Esophagus squamous epithelium (tissue), 5 donors: ENCODE results near the gene SLC44A1. TPM values are rescaled to one million over a fixed set of nuclear protein-coding genes. Genes with fewer than 3 reads are reported as not detected.

Source experiments
- DNase-seq: peaks from one replicate; lab custom pipeline; 2025; lab: John Stamatoyannopoulos, UW
- H3K27ac ChIP-seq, 4 donors: fragments of 200-600 bp; sonication (generic); one replicate each; pipeline ENCODE4 v1.5.1; 2016 to 2019; ENCODE audit warnings: mild to moderate bottlenecking in 1 of 4
- H3K27me3 ChIP-seq, 4 donors: fragments of 200-600 bp; sonication (generic); 1 replicate in 3 of 4; 2 replicates in 1 of 4; pipeline versions ENCODE4 v1.5.1 to v1.6.0; 2017 to 2021; ENCODE audit warnings: antibody characterized with exemption in 1 of 4
- H3K36me3 ChIP-seq, 3 donors: fragments of 200-600 bp; sonication (generic); one replicate each; pipeline ENCODE4 v1.5.1; 2016 to 2019
- H3K4me1 ChIP-seq, 3 donors: fragments of 200-600 bp; sonication (generic); one replicate each; pipeline ENCODE4 v1.5.1; 2017 to 2019
- H3K4me3 ChIP-seq, 4 donors: fragments of 200-600 bp; sonication (generic); 1 replicate in 3 of 4; 2 replicates in 1 of 4; pipeline ENCODE4 v1.5.1; 2016 to 2019; ENCODE audit warnings: mild to moderate bottlenecking in 2 of 4, moderate library complexity in 1 of 4
- H3K9me3 ChIP-seq, 3 donors: fragments of 200-600 bp; sonication (generic); one replicate each; pipeline ENCODE4 v1.5.1; 2016 to 2019
- POLR2A ChIP-seq, 4 donors: fragments of 450-650 bp; IDR thresholded peaks; one replicate each; pipeline ENCODE4 v1.6.1; 2017; ENCODE audit warnings: antibody characterized with exemption in 4 of 4, mild to moderate bottlenecking in 4 of 4, moderate library complexity in 3 of 4
- WGBS, 2 donors: methylation state at CpG; one replicate each; pipeline ENCODE4 v1.1.5; 2018; 5-methylcytosine and 5-hydroxymethylcytosine counted together
- intact Hi-C: fragments of 100-400 bp; cut with DNase I; formaldehyde crosslinking; loops from one replicate; pipeline ENCODE4 v1.15.0; 2022
- total RNA-seq, 4 donors: library from RNA; depleted of rRNA; stranded (reverse); fragments of >200 nt; gene quantifications; one replicate each; pipeline ENCODE4 v1.1.0, GENCODE V29; 2016
- TF ChIP-seq, protein P1 (sequence below), 6 experiments: fragments of 450-650 bp in 4 of 6; fragments of 200-600 bp in 2 of 6; sonication (generic) in 2 of 6; IDR thresholded peaks; one replicate each; pipeline ENCODE4 v1.5.1; 2016 to 2019; ENCODE audit warnings: antibody characterized with exemption in 6 of 6, mild to moderate bottlenecking in 4 of 6, moderate library complexity in 4 of 6
- donor health status: DM: yes; HTN: yes; CAD: no.

Gene SLC44A1
- total RNA-seq, 4 donors from 2014 or later = 19.9 to 52.9 (median 37.8) TPM

DNA sequence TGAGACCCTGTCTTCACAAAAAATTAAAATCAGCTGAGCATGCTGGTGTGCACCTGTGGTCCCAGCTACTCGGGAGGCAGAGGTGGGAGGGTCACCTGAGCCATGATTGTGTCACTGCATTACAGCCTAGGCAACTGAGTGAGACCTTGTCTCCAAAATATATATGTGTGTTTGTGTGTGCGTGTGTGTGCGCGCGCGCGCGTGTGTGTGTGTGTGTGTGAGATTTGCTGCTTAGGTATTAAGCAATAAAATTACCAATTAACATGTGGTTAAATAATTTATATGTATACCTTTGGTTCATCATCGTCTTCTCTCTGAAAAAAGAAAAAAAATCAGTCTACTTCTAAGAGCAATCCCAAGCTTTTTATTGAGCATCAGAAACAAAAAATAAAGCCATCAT, 117.4 kb downstream of the SLC44A1 start:
- Histone ChIP-seq H3K9me3 (no peaks in the 10 kb centered on the region), H3K4me1 (no peaks in the 10 kb centered on the region), H3K4me3 (no peak overlapping the region), H3K27ac (no peak overlapping the region), H3K36me3 (peaks cover 0 to 81% (median 0%) of the 10 kb centered on the region in 3 donors), H3K27me3 (no peaks in the 10 kb centered on the region)
- WGBS, 2 donors = 93 to 95% methylated on average over 9 of the region's 9 CpGs
- TF ChIP-seq POLR2A (IDR thresholded peaks at IDR 0.05) = no peak
- TF ChIP-seq, protein P1, sequence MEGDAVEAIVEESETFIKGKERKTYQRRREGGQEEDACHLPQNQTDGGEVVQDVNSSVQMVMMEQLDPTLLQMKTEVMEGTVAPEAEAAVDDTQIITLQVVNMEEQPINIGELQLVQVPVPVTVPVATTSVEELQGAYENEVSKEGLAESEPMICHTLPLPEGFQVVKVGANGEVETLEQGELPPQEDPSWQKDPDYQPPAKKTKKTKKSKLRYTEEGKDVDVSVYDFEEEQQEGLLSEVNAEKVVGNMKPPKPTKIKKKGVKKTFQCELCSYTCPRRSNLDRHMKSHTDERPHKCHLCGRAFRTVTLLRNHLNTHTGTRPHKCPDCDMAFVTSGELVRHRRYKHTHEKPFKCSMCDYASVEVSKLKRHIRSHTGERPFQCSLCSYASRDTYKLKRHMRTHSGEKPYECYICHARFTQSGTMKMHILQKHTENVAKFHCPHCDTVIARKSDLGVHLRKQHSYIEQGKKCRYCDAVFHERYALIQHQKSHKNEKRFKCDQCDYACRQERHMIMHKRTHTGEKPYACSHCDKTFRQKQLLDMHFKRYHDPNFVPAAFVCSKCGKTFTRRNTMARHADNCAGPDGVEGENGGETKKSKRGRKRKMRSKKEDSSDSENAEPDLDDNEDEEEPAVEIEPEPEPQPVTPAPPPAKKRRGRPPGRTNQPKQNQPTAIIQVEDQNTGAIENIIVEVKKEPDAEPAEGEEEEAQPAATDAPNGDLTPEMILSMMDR (IDR thresholded peaks at IDR 0.05) = no peak
- no peak for DNase-seq
- intact Hi-C loops = no loop called here

DNA sequence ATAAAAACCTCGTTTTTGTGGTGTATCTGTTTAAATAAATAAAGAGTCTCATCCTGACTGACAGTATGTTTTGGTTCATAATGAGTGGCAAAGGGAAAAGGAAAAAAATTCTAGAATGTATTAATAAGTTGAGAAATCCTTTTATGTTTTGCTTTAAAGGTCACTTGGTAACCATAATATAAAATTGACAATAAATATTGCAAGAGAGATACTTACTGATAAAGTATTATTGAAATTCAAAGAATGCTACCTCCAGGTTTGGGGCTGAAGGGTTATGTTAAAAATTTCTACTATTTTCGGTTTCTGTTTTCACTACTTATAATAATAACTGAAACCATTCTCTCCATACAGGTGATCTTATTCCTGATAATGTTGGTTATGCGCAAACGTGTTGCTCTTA, 118.0 kb downstream of the SLC44A1 start:
- WGBS, 2 donors = 78 to 81% methylated on average over 4 of the region's 4 CpGs
- Histone ChIP-seq H3K9me3 (no peaks in the 10 kb centered on the region), H3K27ac (no peak overlapping the region), H3K36me3 (peaks cover 0 to 86% (median 0%) of the 10 kb centered on the region in 3 donors), H3K4me3 (no peak overlapping the region), H3K4me1 (no peaks in the 10 kb centered on the region), H3K27me3 (no peaks in the 10 kb centered on the region)
- intact Hi-C loops = no loop called here
- TF ChIP-seq POLR2A (IDR thresholded peaks at IDR 0.05) = no peak
- TF ChIP-seq, protein P1 (IDR thresholded peaks at IDR 0.05) = no peak
- DNase-seq = no peak

DNA sequence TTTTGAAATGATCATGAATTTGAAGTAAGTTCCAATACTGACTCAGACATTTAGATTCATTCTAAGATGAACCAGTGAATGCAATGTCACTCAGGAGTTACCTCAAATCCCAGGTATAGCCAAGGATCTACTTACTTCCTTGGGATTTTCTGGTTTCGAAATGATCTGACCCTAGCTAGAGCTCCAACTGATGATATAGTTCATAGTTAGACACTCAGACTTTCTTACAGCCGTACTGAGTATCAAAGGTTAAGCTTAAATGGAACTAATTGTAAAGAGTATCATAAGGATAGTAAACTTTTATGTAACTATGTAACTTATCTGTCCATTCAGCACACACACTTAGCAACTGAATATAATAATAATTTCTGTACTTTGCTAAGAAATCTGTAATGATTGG, 119.4 kb downstream of the SLC44A1 start:
- Histone ChIP-seq H3K27me3 (no peaks in the 10 kb centered on the region), H3K27ac (no peak overlapping the region), H3K36me3 (peaks cover 0 to 88% (median 0%) of the 10 kb centered on the region in 3 donors), H3K9me3 (no peaks in the 10 kb centered on the region), H3K4me1 (no peaks in the 10 kb centered on the region), H3K4me3 (no peak overlapping the region)
- DNase-seq = no peak
- intact Hi-C loops = no loop called here
- TF ChIP-seq, protein P1 (IDR thresholded peaks at IDR 0.05) = no peak
- TF ChIP-seq POLR2A (IDR thresholded peaks at IDR 0.05) = no peak
- WGBS, 2 donors = 87 to 96% methylated on average over 2 of the region's 2 CpGs

DNA sequence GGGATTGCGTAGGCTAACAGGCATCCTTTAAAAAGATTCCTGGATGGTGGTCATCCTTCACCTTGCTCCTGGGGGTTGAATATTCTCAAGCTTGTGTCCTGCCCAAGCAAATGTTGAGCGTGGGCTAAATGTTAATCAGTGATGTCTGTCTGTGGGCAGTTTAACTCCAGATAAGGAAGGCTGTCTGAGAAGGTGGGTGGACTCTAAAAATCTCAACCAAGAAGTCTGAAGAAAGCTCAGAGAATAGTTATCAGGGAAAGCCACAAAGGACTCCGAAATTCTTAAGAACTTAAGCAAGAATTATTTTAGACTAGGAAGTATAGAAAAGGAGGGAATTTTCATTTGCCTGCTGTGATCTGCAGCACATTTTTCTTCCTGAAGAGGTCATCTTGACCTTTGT, 125.5 kb downstream of the SLC44A1 start:
- Histone ChIP-seq H3K27me3 (no peaks in the 10 kb centered on the region), H3K4me1 (no peaks in the 10 kb centered on the region), H3K27ac (no peak overlapping the region), H3K4me3 (no peak overlapping the region), H3K36me3 (peaks cover 0 to 65% (median 0%) of the 10 kb centered on the region in 3 donors), H3K9me3 (no peaks in the 10 kb centered on the region)
- DNase-seq = no peak
- intact Hi-C loops = no loop called here
- TF ChIP-seq, protein P1 (IDR thresholded peaks at IDR 0.05) = no peak
- no peak for TF ChIP-seq POLR2A (IDR thresholded peaks at IDR 0.05)
- WGBS, 2 donors = 93% methylated on average over 3 of the region's 3 CpGs

DNA sequence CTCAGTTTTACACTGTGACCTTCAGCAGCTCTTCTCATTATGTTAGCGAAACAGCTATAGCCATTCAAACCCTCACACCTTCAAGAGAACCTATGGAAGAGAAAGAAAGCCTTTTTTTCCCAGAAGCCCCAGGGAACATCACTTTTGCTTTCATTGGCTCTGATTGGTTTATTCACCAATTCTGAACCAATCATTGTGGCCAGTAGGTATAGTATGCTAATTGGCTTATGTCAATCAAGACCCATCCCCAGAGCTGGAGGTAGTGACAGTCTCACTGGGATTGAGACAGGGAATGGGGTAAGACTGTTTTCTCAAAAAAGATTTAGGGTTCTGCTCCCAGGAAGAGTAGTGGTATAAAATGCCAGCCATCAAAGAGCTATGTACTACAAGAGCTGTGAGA, 129.3 kb downstream of the SLC44A1 start:
- 100% methylated on average over 1 of the region's 1 CpG for WGBS, 2 donors
- TF ChIP-seq, protein P1 (IDR thresholded peaks at IDR 0.05) = no peak
- TF ChIP-seq POLR2A (IDR thresholded peaks at IDR 0.05) = no peak

More for the DNA sequence above, 129.3 kb downstream of the SLC44A1 start:
- Histone ChIP-seq H3K36me3 (peaks cover 0 to 52% (median 0%) of the 10 kb centered on the region in 3 donors), H3K9me3 (no peaks in the 10 kb centered on the region), H3K4me1 (no peaks in the 10 kb centered on the region), H3K4me3 (no peak overlapping the region), H3K27ac (no peak overlapping the region), H3K27me3 (no peaks in the 10 kb centered on the region)
- DNase-seq = no peak
- intact Hi-C loops = no loop called here
